Right lobe of liver (tissue), 4 donors: ENCODE measurements around the gene CC2D2A.

Experiments used
- POLR2A ChIP-seq: fragments of 450-650 bp; IDR thresholded peaks from one replicate; pipeline ENCODE4 v1.6.1; 2017; ENCODE audit warnings: antibody characterized with exemption, mild to moderate bottlenecking
- TF ChIP-seq, protein P1 (sequence below), 4 donors: fragments of 200-600 bp in 3 of 4; fragments of 450-650 bp in 1 of 4; IDR thresholded peaks; one replicate each; pipeline versions ENCODE4 v1.5.1 to v1.8.0; 2016 to 2022; ENCODE audit warnings: antibody characterized with exemption in 4 of 4, mild to moderate bottlenecking in 2 of 4
- donor health status: DM: no; HTN: no; CAD: no.
- donor health status: DM: no; HTN: no; CAD: no.
- donor health status: DM: no; HTN: yes; CAD: no.

DNA sequence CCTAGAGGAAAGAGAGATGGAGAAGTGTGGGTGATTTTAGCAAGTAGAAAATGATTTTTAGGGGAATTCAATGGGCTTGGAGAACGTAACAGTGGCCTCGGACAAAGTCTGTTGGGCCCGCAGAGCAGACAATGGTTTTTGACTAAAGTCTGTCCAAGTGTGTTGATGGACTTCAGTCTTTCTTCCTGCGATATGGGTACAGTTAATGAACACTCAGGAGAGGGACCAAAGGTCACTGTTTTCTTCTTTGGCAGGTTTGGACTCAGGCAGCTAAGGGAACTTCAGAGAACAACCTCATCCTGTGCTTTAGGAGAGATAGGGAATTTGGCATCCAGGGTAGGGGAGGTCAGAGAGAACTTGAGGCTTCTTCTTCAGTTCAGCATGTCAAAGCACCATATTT lies 38.0 kb downstream of the CC2D2A start:
- TF ChIP-seq, protein P1, sequence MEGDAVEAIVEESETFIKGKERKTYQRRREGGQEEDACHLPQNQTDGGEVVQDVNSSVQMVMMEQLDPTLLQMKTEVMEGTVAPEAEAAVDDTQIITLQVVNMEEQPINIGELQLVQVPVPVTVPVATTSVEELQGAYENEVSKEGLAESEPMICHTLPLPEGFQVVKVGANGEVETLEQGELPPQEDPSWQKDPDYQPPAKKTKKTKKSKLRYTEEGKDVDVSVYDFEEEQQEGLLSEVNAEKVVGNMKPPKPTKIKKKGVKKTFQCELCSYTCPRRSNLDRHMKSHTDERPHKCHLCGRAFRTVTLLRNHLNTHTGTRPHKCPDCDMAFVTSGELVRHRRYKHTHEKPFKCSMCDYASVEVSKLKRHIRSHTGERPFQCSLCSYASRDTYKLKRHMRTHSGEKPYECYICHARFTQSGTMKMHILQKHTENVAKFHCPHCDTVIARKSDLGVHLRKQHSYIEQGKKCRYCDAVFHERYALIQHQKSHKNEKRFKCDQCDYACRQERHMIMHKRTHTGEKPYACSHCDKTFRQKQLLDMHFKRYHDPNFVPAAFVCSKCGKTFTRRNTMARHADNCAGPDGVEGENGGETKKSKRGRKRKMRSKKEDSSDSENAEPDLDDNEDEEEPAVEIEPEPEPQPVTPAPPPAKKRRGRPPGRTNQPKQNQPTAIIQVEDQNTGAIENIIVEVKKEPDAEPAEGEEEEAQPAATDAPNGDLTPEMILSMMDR (IDR thresholded peaks at IDR 0.05): no peak
- TF ChIP-seq POLR2A: no peak
